Fibroblast of the aortic adventitia (primary cell): Measurements from ENCODE around the gene AVPR1B. TPM values are rescaled to one million over a fixed set of nuclear protein-coding genes. Genes with fewer than 3 reads are reported as not detected.
"Not testable (repeated sequence)": the region's sequence is repeated elsewhere in the genome, so short reads cannot be mapped to it uniquely, and the experiment has no call there.

Source experiments
- DNase-seq: peaks from one replicate; pipeline ENCODE4 v3.0.0-alpha.2; 2010; ENCODE audit warnings: low read depth
- H3K4me3 ChIP-seq: 2 replicates; pipeline ENCODE4 v1.5.1; 2011; ENCODE audit warnings: low read depth, mild to moderate bottlenecking, control low read depth, low read length, moderate library complexity
- small RNA-seq: library from RNA; depleted of rRNA; stranded (forward); fragments of <200 nt; gene quantifications from one replicate; pipeline ENCODE3, GENCODE V24; 2012
- total RNA-seq: library from RNA; depleted of rRNA; stranded (reverse); fragments of >200 nt; gene quantifications from 2 replicates; pipeline ENCODE4 v1.2.3, GENCODE V29; 2012; ENCODE audit warnings: low replicate concordance
- TF ChIP-seq, protein P1 (sequence below): IDR thresholded peaks from 2 replicates; pipeline ENCODE4 v1.5.1; 2011; ENCODE audit warnings: mild to moderate bottlenecking, low read length, control low read depth, inconsistent platforms; ENCODE audit not compliant: insufficient read depth

Gene AVPR1B
- total RNA-seq, 1 donor, result not detected

DNA sequence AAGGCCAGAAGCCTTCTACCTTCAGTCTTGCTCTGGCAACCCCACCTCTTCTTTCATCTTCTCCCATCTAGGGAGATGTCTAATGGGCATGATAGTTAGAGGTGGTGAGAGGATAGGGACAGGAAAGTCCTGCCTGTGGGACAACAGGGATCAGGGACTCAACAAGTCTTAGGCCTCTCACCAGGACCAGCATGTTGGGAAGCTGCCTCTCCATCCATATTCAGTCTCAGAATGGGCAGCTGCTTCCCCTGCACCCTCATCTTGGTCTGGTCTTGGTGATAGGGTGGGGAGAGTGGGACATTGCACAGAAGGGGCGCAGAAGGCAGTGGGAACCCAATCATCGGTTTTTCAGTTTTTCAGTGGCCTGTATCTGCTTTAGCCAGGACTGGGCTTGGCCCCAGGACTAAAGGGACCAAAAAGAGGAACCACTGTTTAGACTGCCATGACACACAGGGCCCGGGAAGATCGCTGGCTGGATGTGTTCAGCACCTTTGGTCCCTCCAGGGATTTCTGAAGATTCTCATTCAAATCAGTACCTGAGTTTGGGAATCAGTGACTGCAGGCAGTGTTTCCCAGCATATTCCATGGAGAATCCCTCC, 51.5 kb downstream of the AVPR1B start:
- H3K4me3 ChIP-seq, result no peak overlapping the region
- TF ChIP-seq, protein P1, sequence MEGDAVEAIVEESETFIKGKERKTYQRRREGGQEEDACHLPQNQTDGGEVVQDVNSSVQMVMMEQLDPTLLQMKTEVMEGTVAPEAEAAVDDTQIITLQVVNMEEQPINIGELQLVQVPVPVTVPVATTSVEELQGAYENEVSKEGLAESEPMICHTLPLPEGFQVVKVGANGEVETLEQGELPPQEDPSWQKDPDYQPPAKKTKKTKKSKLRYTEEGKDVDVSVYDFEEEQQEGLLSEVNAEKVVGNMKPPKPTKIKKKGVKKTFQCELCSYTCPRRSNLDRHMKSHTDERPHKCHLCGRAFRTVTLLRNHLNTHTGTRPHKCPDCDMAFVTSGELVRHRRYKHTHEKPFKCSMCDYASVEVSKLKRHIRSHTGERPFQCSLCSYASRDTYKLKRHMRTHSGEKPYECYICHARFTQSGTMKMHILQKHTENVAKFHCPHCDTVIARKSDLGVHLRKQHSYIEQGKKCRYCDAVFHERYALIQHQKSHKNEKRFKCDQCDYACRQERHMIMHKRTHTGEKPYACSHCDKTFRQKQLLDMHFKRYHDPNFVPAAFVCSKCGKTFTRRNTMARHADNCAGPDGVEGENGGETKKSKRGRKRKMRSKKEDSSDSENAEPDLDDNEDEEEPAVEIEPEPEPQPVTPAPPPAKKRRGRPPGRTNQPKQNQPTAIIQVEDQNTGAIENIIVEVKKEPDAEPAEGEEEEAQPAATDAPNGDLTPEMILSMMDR, result no peak
- no peak for DNase-seq

DNA sequence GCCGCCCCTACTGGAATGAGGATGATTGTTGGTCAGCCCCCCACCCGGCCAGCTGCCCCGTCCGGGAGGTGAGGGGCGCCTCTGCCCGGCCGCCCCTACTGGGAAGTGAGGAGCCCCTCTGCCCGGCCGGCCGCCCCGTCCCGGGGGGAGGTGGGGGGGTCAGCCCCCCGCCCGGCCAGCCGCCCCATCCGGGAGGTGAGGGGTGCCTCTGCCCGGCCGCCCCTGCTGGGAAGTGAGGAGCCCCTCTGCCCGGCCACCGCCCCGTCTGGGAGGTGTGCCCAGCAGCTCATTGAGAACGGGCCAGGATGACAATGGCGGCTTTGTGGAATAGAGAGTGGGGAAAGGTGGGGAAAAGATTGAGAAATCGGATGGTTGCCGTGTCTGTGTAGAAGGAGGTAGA, 52.7 kb downstream of the AVPR1B start:
- H3K4me3 ChIP-seq, DNase-seq: not testable (repeated sequence)

DNA sequence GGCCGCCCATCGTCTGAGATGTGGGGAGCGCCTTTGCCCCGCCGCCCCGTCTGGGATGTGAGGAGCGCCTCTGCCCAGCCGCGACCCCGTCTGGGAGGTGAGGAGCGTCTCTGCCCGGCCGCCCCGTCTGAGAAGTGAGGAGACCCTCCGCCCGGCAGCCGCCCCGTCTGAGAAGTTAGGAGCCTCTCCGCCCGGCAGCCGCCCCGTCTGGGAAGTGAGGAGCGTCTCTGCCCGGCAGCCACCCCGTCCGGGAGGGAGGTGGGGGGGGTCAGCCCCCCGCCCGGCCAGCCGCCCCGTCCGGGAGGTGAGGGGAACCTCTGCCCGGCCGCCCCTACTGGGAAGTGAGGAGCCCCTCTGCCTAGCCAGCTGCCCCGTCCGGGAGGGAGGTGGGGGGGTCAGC, 53.2 kb downstream of the AVPR1B start:
- not testable (repeated sequence) for H3K4me3 ChIP-seq, DNase-seq

DNA sequence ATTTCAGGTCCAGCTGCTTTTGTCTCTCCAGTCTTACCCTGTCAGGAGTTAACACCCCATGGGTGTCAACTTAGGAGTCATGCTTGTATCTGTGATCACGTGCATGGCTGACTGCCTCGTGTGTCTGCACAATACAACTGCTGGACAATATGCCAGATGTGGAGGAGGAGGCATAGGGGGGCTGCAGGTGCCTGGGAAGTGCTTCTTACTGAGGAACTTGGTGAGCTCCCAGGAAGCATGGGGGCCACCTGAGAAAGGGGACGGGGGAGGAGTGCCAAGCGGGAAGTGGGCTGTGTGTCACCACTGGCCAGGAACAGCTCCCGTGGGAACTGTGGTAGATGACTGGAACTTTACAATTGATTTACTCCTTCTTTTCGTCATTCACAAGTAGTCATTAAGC, 54.7 kb downstream of the AVPR1B start:
- H3K4me3 ChIP-seq, result no peak overlapping the region
- no peak for DNase-seq
- TF ChIP-seq, protein P1, result no peak

DNA sequence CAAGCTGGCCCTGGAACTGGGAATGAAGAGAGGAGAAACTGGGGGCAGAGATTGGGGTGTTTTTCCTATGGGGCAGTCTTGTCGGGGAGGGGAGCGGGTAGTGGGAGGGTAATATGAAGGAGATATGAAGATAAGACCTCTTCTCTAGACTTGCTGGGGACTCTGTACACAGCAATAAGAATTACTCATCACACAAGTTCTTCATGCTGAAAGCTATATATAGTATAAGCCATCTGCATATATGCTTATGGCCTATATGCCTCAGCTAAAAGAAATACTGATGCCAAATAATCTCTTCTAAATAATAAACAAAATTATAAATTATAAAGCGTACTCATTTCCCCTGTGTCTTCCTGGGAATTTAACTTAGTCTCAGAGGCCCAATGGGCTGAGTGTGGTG, 56.3 kb downstream of the AVPR1B start:
- TF ChIP-seq, protein P1, result no peak
- DNase-seq, result no peak

More for the DNA sequence above, 56.3 kb downstream of the AVPR1B start:
- H3K4me3 ChIP-seq, result no peak overlapping the region

Small RNA genes within 50 kb of the gene (small RNA-seq; reads per million reads assigned to genes)
- not detected for gene RF00271

Other genes with a start within 250 kb of the AVPR1B start
- not detected in 2 replicates for gene SLC26A9, start 173.9 kb downstream of the AVPR1B start, total RNA-seq
- gene RAB7B, start 114.0 kb downstream of the AVPR1B start, total RNA-seq, result 4.3 and 7.4 TPM in 2 replicates
- gene CTSE, start 93.5 kb downstream of the AVPR1B start, total RNA-seq, result not detected in 2 replicates
- gene RHEX, start 64.2 kb downstream of the AVPR1B start, total RNA-seq, result not detected in 2 replicates
- 2.9 and 4.8 TPM in 2 replicates for gene FAM72A, start 85.5 kb upstream of the AVPR1B start, total RNA-seq
- 38.5 and 67.8 TPM in 2 replicates for gene SRGAP2, start 86.2 kb upstream of the AVPR1B start, total RNA-seq